ENCODE measurements around the gene DPP7. TPM values are rescaled to one million over a fixed set of nuclear protein-coding genes. Genes with fewer than 3 reads are reported as not detected.

DPP7 gene
- total and polyA plus RNA-seq, 2 of the 8 experiments (the other 6 are each of a cell fraction or from before 2014, with no cell fraction given): 21.2 to 26.8 TPM

GRCh38 chr9:137116027-137116507, 1.5 kb upstream of the DPP7 start:
- no peak overlapping the region for H2BK20ac ChIP-seq (ENCODE audit: low read length)
- H3K23me2 ChIP-seq (ENCODE audit: low read depth, low read length): peaks cover 3% of the 10 kb centered on the region; the same call in 1 of the 2 replicates
- peaks cover 0 to 7% (median under 1%) of the 10 kb centered on the region in 4 experiments; a peak in 3 of 7 replicates for H3K4me1 ChIP-seq (replicated peaks in 1 of 4; ENCODE audit: control insufficient read depth in 3 of 4, insufficient read depth in 4 of 4, low read length in 3 of 4)
- POLR2A ChIA-PET (ENCODE audit: partially characterized antibody): no interaction called here
- no peaks in the 10 kb centered on the region for H3K9me3 ChIP-seq (ENCODE audit: insufficient read depth in 2 of 2, low read depth in 1 of 2, low read length in 1 of 2)
- peaks cover 15 to 36% (median 30%) of the 10 kb centered on the region in 4 experiments for H3K27me3 ChIP-seq (replicated peaks in 1 of 4; ENCODE audit: control insufficient read depth in 3 of 4, extremely low read depth in 1 of 4, insufficient read depth in 3 of 4, low read length in 3 of 4)
- no peak overlapping the region for H2BK120ac ChIP-seq (replicated peaks; ENCODE audit: low read depth, low read length)
- no peak overlapping the region for H3K18ac ChIP-seq (ENCODE audit: extremely low read depth, low read length)
- H3K4me2 ChIP-seq (ENCODE audit: insufficient read depth in 1 of 2, low read depth in 2 of 2, low read length in 2 of 2): no peak overlapping the region
- FAIRE-seq: no peak
- H3K36me3 ChIP-seq (ENCODE audit: control insufficient read depth in 2 of 4, insufficient read depth in 4 of 4, low read length in 3 of 4): no peaks in the 10 kb centered on the region
- WGBS, 2 experiments (ENCODE audit: extremely low coverage in 1 of 2, insufficient coverage in 1 of 2, insufficient read length in 1 of 2, insufficient replicate concordance in 2 of 2, low coverage in 1 of 2, low lambda C conversion rate in 2 of 2, missing lambda C conversion rate in 1 of 2): 71% methylated on average over 5 of the region's 6 CpGs; no CpG with 5 or more reads in 1 of the 2 experiments
- H2BK5ac ChIP-seq (ENCODE audit: low read depth, low read length): no peak overlapping the region
- peaks cover 0 to 4% of the 10 kb centered on the region in 2 experiments for H4K20me1 ChIP-seq (replicated peaks in 1 of 2; ENCODE audit: control insufficient read depth in 1 of 2, insufficient read depth in 2 of 2, low read length in 2 of 2)
- H3K9ac ChIP-seq (replicated peaks in 1 of 4; ENCODE audit: extremely low read depth in 1 of 4, low read depth in 3 of 4, low read length in 3 of 4): no peak overlapping the region
- no peak overlapping the region for H3K56ac ChIP-seq (replicated peaks; ENCODE audit: insufficient read length, low read depth, low read length)
- TF ChIP-seq E2F6 (IDR thresholded peaks at IDR 0.05) (no peak), ASH2L (IDR thresholded peaks at IDR 0.05; ENCODE audit: low read length) (no peak), CTBP2 (IDR thresholded peaks at IDR 0.05; ENCODE audit: borderline replicate concordance, insufficient read depth, insufficient read length, low read length) (no peak)
- no peak overlapping the region for H2BK12ac ChIP-seq (ENCODE audit: low read depth, low read length)
- H3K79me1 ChIP-seq (ENCODE audit: low read depth, low read length): no peaks in the 10 kb centered on the region
- H4K5ac ChIP-seq (ENCODE audit: insufficient read length, low read depth, low read length): no peak overlapping the region
- no peaks in the 10 kb centered on the region for H3K79me2 ChIP-seq (ENCODE audit: control insufficient read depth in 1 of 2, insufficient read depth in 2 of 2, low read length in 2 of 2)
- no peak overlapping the region for H3K4me3 ChIP-seq (ENCODE audit: extremely low read depth in 1 of 4, insufficient read depth in 2 of 4, low read depth in 3 of 4, low read length in 4 of 4)
- no peak overlapping the region for H2BK15ac ChIP-seq (ENCODE audit: low read length)
- no peak overlapping the region for H3K14ac ChIP-seq (ENCODE audit: insufficient read length)
- H3K27ac ChIP-seq (ENCODE audit: low read depth, low read length): no peak overlapping the region
- no peak overlapping the region for H3K23ac ChIP-seq (ENCODE audit: insufficient read length)
- no peak overlapping the region for H2AFZ ChIP-seq (ENCODE audit: low read length)
- DNase-seq (ENCODE audit: low read depth in 1 of 2, low spot score in 2 of 2): no peak
- H4K8ac ChIP-seq (ENCODE audit: extremely low read depth, insufficient read depth, low read length): no peak overlapping the region
- H3K4ac ChIP-seq (replicated peaks; ENCODE audit: insufficient read length, low read depth, low read length): no peak overlapping the region
- no peak overlapping the region for H4K91ac ChIP-seq (replicated peaks; ENCODE audit: insufficient read length, low read length)
- CTCF ChIA-PET (ENCODE audit: partially characterized antibody): interaction anchor here (0.5 to 1.8 kb wide), 9 partner anchors 14 to 113 kb away, joined by 3 to 6 read pairs (median 3); partner anchors contain the start of genes LRRC26, MAN1B1 and RNF224
- no peak overlapping the region for H2AK5ac ChIP-seq (ENCODE audit: low read depth, low read length)
